ENCODE results near the gene WARS2.

The WARS2 gene

DNA sequence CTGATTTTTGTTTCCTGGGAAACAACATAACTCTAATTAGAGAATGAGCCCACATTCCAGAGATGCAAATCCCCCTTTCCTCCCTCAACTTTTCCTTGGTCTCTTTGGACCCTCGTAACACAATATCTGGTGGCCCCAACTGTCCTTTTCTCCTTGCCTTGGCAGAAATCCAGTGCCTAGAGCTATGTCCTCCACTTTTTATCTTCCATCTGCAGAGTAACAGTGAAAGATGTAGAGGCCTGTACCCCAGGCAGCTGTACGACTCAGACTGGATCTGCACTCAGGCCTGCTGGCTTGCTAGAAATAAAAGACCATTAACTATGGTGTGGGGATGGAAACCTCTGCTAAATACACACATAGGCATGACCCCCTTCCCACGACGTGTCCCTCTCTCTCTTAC lies 72.0 kb downstream of the WARS2 start:
- POLR2A ChIA-PET = interaction anchor here (0.7 kb wide), 1 partner anchor 35 kb away, joined by 4 read pairs; no protein-coding TSS in a partner anchor
- no peak for DNase-seq (ENCODE audit: low read depth, low spot score)
- H3K4me3 ChIP-seq (ENCODE audit: low read depth, low read length) = no peak overlapping the region
- TF ChIP-seq, protein P1, sequence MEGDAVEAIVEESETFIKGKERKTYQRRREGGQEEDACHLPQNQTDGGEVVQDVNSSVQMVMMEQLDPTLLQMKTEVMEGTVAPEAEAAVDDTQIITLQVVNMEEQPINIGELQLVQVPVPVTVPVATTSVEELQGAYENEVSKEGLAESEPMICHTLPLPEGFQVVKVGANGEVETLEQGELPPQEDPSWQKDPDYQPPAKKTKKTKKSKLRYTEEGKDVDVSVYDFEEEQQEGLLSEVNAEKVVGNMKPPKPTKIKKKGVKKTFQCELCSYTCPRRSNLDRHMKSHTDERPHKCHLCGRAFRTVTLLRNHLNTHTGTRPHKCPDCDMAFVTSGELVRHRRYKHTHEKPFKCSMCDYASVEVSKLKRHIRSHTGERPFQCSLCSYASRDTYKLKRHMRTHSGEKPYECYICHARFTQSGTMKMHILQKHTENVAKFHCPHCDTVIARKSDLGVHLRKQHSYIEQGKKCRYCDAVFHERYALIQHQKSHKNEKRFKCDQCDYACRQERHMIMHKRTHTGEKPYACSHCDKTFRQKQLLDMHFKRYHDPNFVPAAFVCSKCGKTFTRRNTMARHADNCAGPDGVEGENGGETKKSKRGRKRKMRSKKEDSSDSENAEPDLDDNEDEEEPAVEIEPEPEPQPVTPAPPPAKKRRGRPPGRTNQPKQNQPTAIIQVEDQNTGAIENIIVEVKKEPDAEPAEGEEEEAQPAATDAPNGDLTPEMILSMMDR (IDR thresholded peaks at IDR 0.05; ENCODE audit: insufficient read depth, low read length, missing control alignments) = no peak
- CTCF ChIA-PET = interaction anchor here (1.4 kb wide), 1 partner anchor 13 kb away, joined by 3 read pairs; no protein-coding TSS in a partner anchor

DNA sequence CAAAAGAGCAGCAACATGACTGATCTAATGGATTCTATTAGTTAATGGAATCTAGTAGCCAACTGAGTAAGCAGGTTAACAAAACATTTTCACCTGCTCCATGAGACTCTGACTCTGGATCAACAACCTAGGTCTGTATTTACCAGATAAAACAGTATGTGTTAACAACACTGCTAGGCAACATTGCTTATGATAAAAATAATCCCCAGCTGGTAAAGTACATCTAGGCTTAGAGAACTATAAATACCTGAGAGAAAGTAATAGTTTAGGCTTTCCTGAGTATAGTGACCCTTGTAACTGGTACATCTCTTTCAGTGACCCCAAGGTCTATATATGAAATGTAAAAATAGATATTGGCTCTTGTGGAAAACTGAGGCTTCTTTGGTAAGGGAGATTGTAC lies 78.8 kb downstream of the WARS2 start:
- CTCF ChIA-PET = no interaction called here

DNA sequence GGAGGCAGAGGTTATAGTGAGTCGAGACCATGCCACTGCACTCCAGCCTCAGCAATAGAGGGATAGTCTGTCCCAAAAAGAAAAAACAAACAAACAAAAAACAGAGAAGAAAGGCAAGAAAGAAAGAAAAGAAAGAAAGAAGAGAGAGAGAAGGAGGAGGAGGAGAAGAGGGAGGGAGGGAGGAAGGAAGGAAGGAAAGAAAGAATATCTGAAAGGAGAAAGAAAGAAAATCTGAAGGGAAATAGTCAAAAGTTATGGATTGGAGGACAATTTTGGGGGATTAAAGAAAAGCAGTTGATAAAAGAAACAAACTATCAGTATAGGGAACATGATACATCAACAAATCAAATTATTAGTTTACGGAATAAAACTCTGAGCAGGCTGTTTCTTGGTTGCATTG lies 84.9 kb downstream of the WARS2 start:
- ChIA-PET CTCF (no interaction called here), POLR2A (no interaction called here)
- TF ChIP-seq, protein P1 (IDR thresholded peaks at IDR 0.05; ENCODE audit: insufficient read depth, low read length, missing control alignments) = no peak
- no peak overlapping the region for H3K4me3 ChIP-seq (ENCODE audit: low read depth, low read length)
- no peak for DNase-seq (ENCODE audit: low read depth, low spot score)

More for the DNA sequence above, 78.8 kb downstream of the WARS2 start:
- TF ChIP-seq, protein P1 (IDR thresholded peaks at IDR 0.05; ENCODE audit: insufficient read depth, low read length, missing control alignments) = no peak
- DNase-seq (ENCODE audit: low read depth, low spot score) = no peak
- H3K4me3 ChIP-seq (ENCODE audit: low read depth, low read length) = no peak overlapping the region
- POLR2A ChIA-PET = no interaction called here

DNA sequence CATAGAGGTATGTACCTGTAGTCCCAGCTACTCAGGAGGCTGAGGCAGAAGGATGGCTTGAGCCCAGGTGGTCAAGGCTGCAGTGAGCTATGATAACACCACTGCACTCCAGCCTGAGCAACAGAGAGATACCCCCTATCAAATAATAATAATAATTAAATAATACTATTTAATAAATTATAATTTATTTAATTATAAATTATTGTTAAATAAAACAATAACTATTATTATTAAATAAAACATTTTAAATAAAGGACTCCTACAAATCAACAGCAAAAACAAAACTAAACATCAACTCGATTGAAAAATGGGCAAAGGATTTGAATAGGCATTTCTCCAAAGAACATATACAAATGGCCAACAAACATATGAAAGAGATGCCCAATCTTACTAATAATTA lies 86.5 kb downstream of the WARS2 start:
- ChIA-PET CTCF (no interaction called here), POLR2A (no interaction called here)
- no peak for DNase-seq (ENCODE audit: low read depth, low spot score)
- TF ChIP-seq, protein P1 (IDR thresholded peaks at IDR 0.05; ENCODE audit: insufficient read depth, low read length, missing control alignments) = no peak
- no peak overlapping the region for H3K4me3 ChIP-seq (ENCODE audit: low read depth, low read length)

DNA sequence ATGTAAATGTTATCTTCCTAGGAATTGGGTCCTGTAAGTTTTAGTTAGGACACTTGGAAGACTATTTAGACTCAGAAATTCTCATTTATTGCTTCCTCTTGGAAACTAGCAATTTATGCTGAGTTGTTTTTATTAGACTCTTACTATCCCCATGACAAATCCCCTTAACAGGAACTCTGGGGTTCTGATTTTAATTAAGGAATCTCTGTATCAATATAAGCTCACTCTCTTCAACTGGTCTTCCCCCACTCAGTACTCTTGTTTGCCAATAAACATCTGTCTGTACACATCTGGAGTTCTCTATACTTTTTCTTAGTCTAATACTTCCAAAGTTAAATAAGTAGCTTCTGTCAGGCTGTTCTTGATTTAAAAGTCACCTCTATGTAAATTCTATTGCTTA lies 88.2 kb downstream of the WARS2 start:
- ChIA-PET CTCF (interaction anchor here (1.2 kb wide), 1 partner anchor 975 kb away, joined by 3 read pairs; no protein-coding TSS in a partner anchor), POLR2A (no interaction called here)
- no peak for DNase-seq (ENCODE audit: low read depth, low spot score)
- TF ChIP-seq, protein P1 (IDR thresholded peaks at IDR 0.05; ENCODE audit: insufficient read depth, low read length, missing control alignments) = no peak
- H3K4me3 ChIP-seq (ENCODE audit: low read depth, low read length) = no peak overlapping the region

DNA sequence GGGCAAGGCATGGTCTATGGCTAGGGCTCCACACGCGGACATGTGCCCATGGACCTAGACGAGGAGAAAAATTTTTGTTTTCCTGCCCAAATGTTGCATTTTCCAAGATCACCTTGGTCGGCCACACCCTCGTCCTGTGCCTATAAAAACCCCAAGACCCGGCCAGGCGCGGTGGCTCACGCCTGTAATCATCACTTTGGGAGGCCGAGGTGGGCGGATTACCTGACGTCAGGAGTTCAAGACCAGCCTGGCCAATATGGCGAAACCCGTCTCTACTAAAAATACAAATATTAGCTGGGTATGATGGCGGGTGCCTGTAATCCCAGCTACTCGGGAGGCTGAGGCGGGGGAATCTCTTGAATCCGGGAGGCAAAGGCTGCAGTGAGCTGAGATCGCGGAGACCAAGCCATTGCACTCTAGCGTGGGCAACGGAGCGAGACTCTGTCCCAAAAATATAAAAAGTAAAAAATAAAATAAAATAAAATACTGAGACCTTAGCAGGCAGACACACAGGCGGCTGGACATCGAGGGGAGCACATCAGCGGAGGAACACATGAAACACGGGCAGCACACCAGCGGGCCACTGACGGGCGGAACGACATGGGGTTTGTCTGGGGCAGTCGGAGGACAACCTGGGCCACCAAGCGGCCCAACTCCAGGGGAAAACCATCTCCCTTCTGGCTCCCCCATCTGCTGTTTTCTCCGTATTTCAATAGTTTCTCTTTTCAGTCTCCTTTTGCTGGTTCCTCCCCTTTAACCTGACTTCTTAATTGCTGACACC lies 91.6 kb downstream of the WARS2 start:
- CTCF ChIA-PET = no interaction called here
- TF ChIP-seq, protein P1 (IDR thresholded peaks at IDR 0.05; ENCODE audit: insufficient read depth, low read length, missing control alignments) = no peak
- no peak for DNase-seq (ENCODE audit: low read depth, low spot score)
- POLR2A ChIA-PET = no interaction called here
- no peak overlapping the region for H3K4me3 ChIP-seq (ENCODE audit: low read depth, low read length)
